Endothelial cell (in vitro differentiated cells): ENCODE data around the gene GPR12. TPM values are rescaled to one million over a fixed set of nuclear protein-coding genes. Genes with fewer than 3 reads are reported as not detected.

Experiments
- DNase-seq: peaks from one replicate; pipeline ENCODE4 v3.0.0; 2021; ENCODE audit warnings: low spot score
- H3K27ac Mint-ChIP-seq: one replicate; pipeline ENCODE4 v1.8.0; 2021; ENCODE audit warnings: mixed read lengths, inconsistent platforms; ENCODE audit not compliant: unreplicated experiment
- H3K27me3 Mint-ChIP-seq: one replicate; pipeline ENCODE4 v1.8.0; 2021; ENCODE audit warnings: mild to moderate bottlenecking, moderate library complexity, mixed read lengths, inconsistent platforms; ENCODE audit not compliant: unreplicated experiment
- H3K36me3 Mint-ChIP-seq: one replicate; pipeline ENCODE4 v1.8.0; 2021; ENCODE audit warnings: mild to moderate bottlenecking, low read depth, mixed read lengths, inconsistent platforms; ENCODE audit not compliant: unreplicated experiment
- H3K4me1 Mint-ChIP-seq: one replicate; pipeline ENCODE4 v1.8.0; 2021; ENCODE audit warnings: mild to moderate bottlenecking, mixed read lengths, inconsistent platforms; ENCODE audit not compliant: unreplicated experiment
- H3K4me3 Mint-ChIP-seq: one replicate; pipeline ENCODE4 v1.8.0; 2021; ENCODE audit warnings: mild to moderate bottlenecking, mixed read lengths, inconsistent platforms; ENCODE audit not compliant: unreplicated experiment
- H3K9me3 Mint-ChIP-seq: one replicate; pipeline ENCODE4 v1.8.0; 2021; ENCODE audit warnings: mixed read lengths, inconsistent platforms; ENCODE audit not compliant: unreplicated experiment
- long read RNA-seq: library from polyadenylated mRNA; unstranded; transcript quantifications from one replicate; pipeline ENCODE4 v2.0.0, GENCODE V29; 2020; ENCODE audit not compliant: unreplicated experiment
- total RNA-seq: library from RNA; stranded (reverse); fragmentation: NEBNext Ultra II Directional; extraction: Animal tissue kit (Norgen Biotek cat#: 25700); gene quantifications from one replicate; pipeline ENCODE4 v1.2.1, GENCODE V29; 2021; ENCODE audit not compliant: unreplicated experiment
- TF ChIP-seq, protein P1 (sequence below): fragments of 200-600 bp; sonication (generic); IDR thresholded peaks from one replicate; pipeline ENCODE4 v1.5.0; 2021; ENCODE audit warnings: antibody characterized with exemption; ENCODE audit not compliant: unreplicated experiment

GPR12 gene, protein sequence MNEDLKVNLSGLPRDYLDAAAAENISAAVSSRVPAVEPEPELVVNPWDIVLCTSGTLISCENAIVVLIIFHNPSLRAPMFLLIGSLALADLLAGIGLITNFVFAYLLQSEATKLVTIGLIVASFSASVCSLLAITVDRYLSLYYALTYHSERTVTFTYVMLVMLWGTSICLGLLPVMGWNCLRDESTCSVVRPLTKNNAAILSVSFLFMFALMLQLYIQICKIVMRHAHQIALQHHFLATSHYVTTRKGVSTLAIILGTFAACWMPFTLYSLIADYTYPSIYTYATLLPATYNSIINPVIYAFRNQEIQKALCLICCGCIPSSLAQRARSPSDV
- total RNA-seq = not detected
- long read RNA-seq = 0 reads

DNA sequence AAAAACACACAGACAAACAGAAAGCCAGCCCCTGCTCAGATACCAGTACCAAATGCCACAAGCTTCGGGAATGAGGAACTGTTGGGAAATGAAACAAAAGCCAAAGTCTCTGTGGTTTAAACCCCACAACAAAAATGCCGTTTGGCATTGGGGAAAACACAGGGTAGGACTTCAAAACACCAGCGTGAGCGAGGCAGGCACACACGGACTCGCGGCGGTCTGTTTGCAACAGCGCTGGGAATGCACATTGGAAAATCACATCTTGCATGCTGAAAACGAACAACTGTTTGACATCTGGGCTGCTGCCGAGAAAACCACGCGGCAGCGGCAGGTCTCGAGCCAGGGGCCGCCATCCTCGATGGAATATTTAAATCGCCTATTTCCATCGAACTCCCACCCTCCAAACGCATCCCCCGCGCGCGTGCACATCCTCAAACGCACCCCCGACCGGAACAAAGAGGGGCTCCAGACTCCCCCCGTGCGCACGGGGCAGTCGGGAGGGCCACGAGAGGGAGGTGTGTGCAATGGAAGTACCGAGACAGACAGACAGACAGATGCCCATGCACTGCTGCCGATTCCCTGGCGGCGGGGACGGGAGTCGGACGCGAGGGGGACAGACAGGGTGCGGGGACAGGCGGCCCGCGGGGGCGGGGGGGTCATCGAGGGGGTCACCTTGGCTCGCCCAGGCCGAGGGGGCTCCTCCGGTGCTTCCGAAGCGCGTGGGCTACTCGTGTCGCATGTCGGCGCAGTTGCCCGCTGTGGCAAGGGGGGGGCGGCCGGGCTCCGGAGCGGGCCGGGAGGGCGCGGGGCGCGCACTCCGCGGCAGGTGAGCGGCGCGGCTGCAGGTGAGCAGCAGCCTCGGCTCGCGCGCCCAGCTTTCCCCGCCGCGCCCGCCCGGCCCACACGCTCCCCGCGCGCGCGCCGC is at the start of gene GPR12:
TSS of gene GPR12 (minus strand) at position 880 of the 925 bp plus-strand sequence. CDS start 959 bp downstream, outside the sequence.
- Mint-ChIP-seq H3K36me3 (no peaks in the 10 kb centered on the region), H3K4me3 (peak within 1 kb of the TSS; percentile 81), H3K27me3 (peaks cover 31% of the 10 kb centered on the region), H3K9me3 (no peaks in the 10 kb centered on the region), H3K27ac (no peak within 1 kb of the TSS), H3K4me1 (peaks cover 7% of the 10 kb centered on the region)
- no peak for DNase-seq
- TF ChIP-seq, protein P1, sequence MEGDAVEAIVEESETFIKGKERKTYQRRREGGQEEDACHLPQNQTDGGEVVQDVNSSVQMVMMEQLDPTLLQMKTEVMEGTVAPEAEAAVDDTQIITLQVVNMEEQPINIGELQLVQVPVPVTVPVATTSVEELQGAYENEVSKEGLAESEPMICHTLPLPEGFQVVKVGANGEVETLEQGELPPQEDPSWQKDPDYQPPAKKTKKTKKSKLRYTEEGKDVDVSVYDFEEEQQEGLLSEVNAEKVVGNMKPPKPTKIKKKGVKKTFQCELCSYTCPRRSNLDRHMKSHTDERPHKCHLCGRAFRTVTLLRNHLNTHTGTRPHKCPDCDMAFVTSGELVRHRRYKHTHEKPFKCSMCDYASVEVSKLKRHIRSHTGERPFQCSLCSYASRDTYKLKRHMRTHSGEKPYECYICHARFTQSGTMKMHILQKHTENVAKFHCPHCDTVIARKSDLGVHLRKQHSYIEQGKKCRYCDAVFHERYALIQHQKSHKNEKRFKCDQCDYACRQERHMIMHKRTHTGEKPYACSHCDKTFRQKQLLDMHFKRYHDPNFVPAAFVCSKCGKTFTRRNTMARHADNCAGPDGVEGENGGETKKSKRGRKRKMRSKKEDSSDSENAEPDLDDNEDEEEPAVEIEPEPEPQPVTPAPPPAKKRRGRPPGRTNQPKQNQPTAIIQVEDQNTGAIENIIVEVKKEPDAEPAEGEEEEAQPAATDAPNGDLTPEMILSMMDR = no peak

DNA sequence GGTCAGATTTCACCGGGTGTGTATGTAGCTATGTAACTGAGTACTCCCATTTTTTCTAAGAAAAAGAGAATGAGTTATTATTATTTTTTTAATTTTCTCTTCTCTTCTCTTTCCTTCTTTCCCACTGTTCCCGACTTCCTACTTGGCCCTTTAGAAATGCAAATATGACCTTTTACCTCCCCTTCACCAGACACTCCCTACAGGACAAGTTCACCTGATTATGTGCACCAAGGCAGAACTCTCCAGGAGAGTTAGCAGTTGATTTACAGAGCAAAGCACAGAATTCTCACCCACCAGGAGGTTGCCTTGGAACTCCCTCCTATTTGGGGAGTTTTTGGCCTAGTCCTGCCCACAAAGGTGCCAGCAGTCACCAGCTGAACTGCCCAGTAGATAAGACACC is 49.5 kb upstream of the GPR12 start:
- no peak overlapping the region for H3K27ac Mint-ChIP-seq
- H3K36me3 Mint-ChIP-seq = peaks cover 3% of the 10 kb centered on the region
- TF ChIP-seq, protein P1 = no peak
- no peak for DNase-seq
- H3K4me1 Mint-ChIP-seq = peaks cover 10% of the 10 kb centered on the region
- no peaks in the 10 kb centered on the region for H3K27me3 Mint-ChIP-seq
- no peaks in the 10 kb centered on the region for H3K9me3 Mint-ChIP-seq
- no peak overlapping the region for H3K4me3 Mint-ChIP-seq

DNA sequence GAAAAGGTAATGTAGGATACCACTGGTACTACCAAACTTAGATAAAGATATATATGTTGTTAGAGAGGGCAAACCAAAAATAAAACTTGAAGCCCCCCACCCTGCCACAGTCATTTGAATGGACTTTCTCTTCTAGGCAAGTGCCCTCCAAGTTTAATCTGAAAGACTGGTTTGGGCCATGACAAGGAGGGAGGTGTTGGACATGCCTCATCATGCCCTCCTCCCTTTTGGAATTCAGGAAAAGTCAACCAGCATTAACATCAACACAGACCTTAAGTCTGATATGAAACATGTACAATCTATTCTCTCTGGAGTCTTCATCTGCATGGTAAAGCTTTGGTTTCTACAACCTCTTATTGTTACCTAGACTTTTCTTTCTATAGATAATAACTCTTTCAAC is 46.3 kb upstream of the GPR12 start:
- Mint-ChIP-seq H3K9me3 (no peaks in the 10 kb centered on the region), H3K27ac (no peak overlapping the region), H3K27me3 (no peaks in the 10 kb centered on the region), H3K36me3 (peaks cover 3% of the 10 kb centered on the region), H3K4me1 (peaks cover 9% of the 10 kb centered on the region), H3K4me3 (no peak overlapping the region)
- no peak for DNase-seq
- TF ChIP-seq, protein P1 = no peak

DNA sequence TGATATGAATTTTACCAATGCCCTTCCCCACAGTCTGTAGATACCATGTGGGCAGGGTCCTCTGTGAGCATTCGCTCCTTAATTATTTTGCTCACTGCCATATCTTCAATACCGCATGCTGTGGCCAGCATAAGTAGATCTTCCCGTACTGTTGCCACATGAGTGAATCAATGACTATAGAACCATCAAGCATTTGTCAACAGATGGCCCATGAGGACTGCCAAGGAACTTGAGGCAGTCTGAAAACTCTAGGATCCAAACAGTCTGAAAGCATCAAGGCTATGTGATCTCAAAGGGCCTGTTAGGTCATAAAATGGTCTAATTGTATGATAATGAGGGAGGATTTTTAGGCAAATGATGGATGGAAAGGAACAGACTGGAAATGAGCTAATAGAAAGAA is 27.4 kb upstream of the GPR12 start:
- DNase-seq = no peak
- no peaks in the 10 kb centered on the region for H3K9me3 Mint-ChIP-seq
- peaks cover 3% of the 10 kb centered on the region for H3K27me3 Mint-ChIP-seq
- no peak overlapping the region for H3K27ac Mint-ChIP-seq
- TF ChIP-seq, protein P1 = no peak
- peaks cover 30% of the 10 kb centered on the region for H3K4me1 Mint-ChIP-seq
- H3K36me3 Mint-ChIP-seq = no peaks in the 10 kb centered on the region
- no peak overlapping the region for H3K4me3 Mint-ChIP-seq
